IMR-90 (cell line): ENCODE data around the gene CDH13. TPM values are rescaled to one million over a fixed set of nuclear protein-coding genes. Genes with fewer than 3 reads are reported as not detected.

Experiments
- ATAC-seq: fragments of 200-7000 bp; cut with Tn5 transposase; 2 replicates; pipeline ENCODE4 v1.9.1; 2020; ENCODE audit warnings: low read depth, mild to moderate bottlenecking, moderate library complexity
- BruUV-seq: library from RNA; stranded (reverse); fragments of 400-500 nt; replicated peaks from 2 replicates; lab custom pipeline; 2021; lab: Mats Ljungman, UMichigan
- CTCF ChIA-PET: fragments of 300-600 bp; formaldehyde crosslinking; extraction: SDS; loops from one replicate; lab custom pipeline; 2021; ENCODE audit warnings: antibody characterized with exemption; lab: Yijun Ruan, JAX
- POLR2A ChIA-PET: fragments of 300-600 bp; sonication (Branson Sonifier 250); formaldehyde crosslinking; loops from one replicate; lab custom pipeline; 2022; ENCODE audit warnings: antibody characterized with exemption; ENCODE audit not compliant: unreplicated experiment; lab: Charles Lee
- DNase-seq: peaks from one replicate; pipeline ENCODE4 v3.0.0; 2013
- H2AFZ ChIP-seq: replicated peaks from 2 replicates; pipeline ENCODE3; 2013; ENCODE audit warnings: low read length, mild to moderate bottlenecking; ENCODE audit not compliant: poor library complexity
- H2AK5ac ChIP-seq: 2 replicates; pipeline ENCODE4 v1.6.1; 2013; ENCODE audit warnings: low read depth, low read length, inconsistent platforms
- H2AK9ac ChIP-seq: replicated peaks from 2 replicates; pipeline ENCODE3; 2013; ENCODE audit warnings: mild to moderate bottlenecking, low read depth, low read length, moderate library complexity; ENCODE audit not compliant: poor library complexity
- H2BK120ac ChIP-seq: 2 replicates; pipeline ENCODE4 v1.6.1; 2013; ENCODE audit warnings: low read depth, low read length, inconsistent platforms
- H2BK15ac ChIP-seq: 3 replicates; pipeline ENCODE4 v1.6.1; 2013; ENCODE audit warnings: low read depth, low read length, inconsistent platforms
- H2BK20ac ChIP-seq: 2 replicates; pipeline ENCODE4 v1.6.1; 2013; ENCODE audit warnings: low read depth, mild to moderate bottlenecking, inconsistent platforms, low read length, moderate library complexity
- H2BK5ac ChIP-seq: 2 replicates; pipeline ENCODE4 v1.6.1; 2013; ENCODE audit warnings: mild to moderate bottlenecking, low read depth, low read length, inconsistent platforms; ENCODE audit not compliant: poor library complexity, severe bottlenecking
- H3K14ac ChIP-seq: replicated peaks from 2 replicates; pipeline ENCODE4 v1.6.1; 2013; ENCODE audit warnings: low read depth, low read length, inconsistent platforms
- H3K18ac ChIP-seq: 2 replicates; pipeline ENCODE4 v1.6.1; 2013; ENCODE audit warnings: low read depth, low read length, control low read depth
- H3K23ac ChIP-seq: 2 replicates; pipeline ENCODE4 v1.6.1; 2013; ENCODE audit warnings: low read depth, low read length, inconsistent platforms
- H3K27ac ChIP-seq: 2 replicates; pipeline ENCODE4 v1.5.1; 2013; ENCODE audit warnings: mild to moderate bottlenecking, control low read depth, low read length; ENCODE audit not compliant: insufficient read depth
- H3K27me3 ChIP-seq: 2 replicates; pipeline ENCODE4 v1.6.1; 2013; ENCODE audit warnings: low read length; ENCODE audit not compliant: control insufficient read depth, insufficient read depth
- H3K36me3 ChIP-seq: 2 replicates; pipeline ENCODE4 v1.6.1; 2013; ENCODE audit warnings: low read length, mixed read lengths; ENCODE audit not compliant: control insufficient read depth, insufficient read depth
- H3K4ac ChIP-seq: 2 replicates; pipeline ENCODE4 v1.6.1; 2013; ENCODE audit warnings: low read depth, low read length, inconsistent platforms
- H3K4me1 ChIP-seq: 2 replicates; pipeline ENCODE4 v1.6.1; 2013; ENCODE audit warnings: low read length, mixed read lengths; ENCODE audit not compliant: control insufficient read depth, insufficient read depth
- H3K4me2 ChIP-seq: 2 replicates; pipeline ENCODE4 v1.6.1; 2013; ENCODE audit warnings: low read depth, mild to moderate bottlenecking, control low read depth, low read length, moderate library complexity
- H3K4me3 ChIP-seq: 2 replicates; pipeline ENCODE4 v1.5.1; 2013; ENCODE audit warnings: low read depth, mild to moderate bottlenecking, control low read depth, low read length, moderate library complexity; ENCODE audit not compliant: insufficient read depth
- H3K56ac ChIP-seq: 2 replicates; pipeline ENCODE4 v1.6.1; 2013; ENCODE audit warnings: low read length, inconsistent platforms; ENCODE audit not compliant: insufficient read depth; ENCODE audit errors: extremely low read depth
- H3K79me1 ChIP-seq, 2 experiments: 2 replicates each; pipeline ENCODE4 v1.6.1; 2013; ENCODE audit warnings: low read length in 2 of 2, inconsistent platforms in 1 of 2, low read depth in 1 of 2
- H3K9ac ChIP-seq: 2 replicates; pipeline ENCODE4 v1.6.1; 2013; ENCODE audit warnings: low read depth, low read length, control low read depth
- H3K9me1 ChIP-seq: 2 replicates; pipeline ENCODE4 v1.6.1; 2013; ENCODE audit warnings: low read length, inconsistent platforms; ENCODE audit not compliant: insufficient read depth
- H3K9me3 ChIP-seq: 2 replicates; pipeline ENCODE4 v1.6.1; 2013; ENCODE audit warnings: low read length; ENCODE audit not compliant: control insufficient read depth, insufficient read depth
- H4K20me1 ChIP-seq: 2 replicates; pipeline ENCODE4 v1.6.1; 2013; ENCODE audit warnings: low read length, inconsistent platforms; ENCODE audit not compliant: insufficient read depth
- H4K5ac ChIP-seq: 2 replicates; pipeline ENCODE4 v1.6.1; 2013; ENCODE audit warnings: mild to moderate bottlenecking, low read depth, low read length, control low read depth
- H4K8ac ChIP-seq, 2 experiments: 2 replicates each; pipeline ENCODE4 v1.6.1; 2013; ENCODE audit warnings: low read depth in 2 of 2, low read length in 2 of 2, control low read depth in 1 of 2, inconsistent platforms in 1 of 2
- H4K91ac ChIP-seq: 2 replicates; pipeline ENCODE4 v1.6.1; 2013; ENCODE audit warnings: low read depth, low read length, inconsistent platforms; ENCODE audit not compliant: insufficient read depth
- BHLHE40 ChIP-seq: fragments of 150-350 bp; IDR thresholded peaks from 2 replicates; pipeline ENCODE4 v1.6.1; 2016; ENCODE audit warnings: mild to moderate bottlenecking, low read depth, low read length
- CEBPB ChIP-seq: IDR thresholded peaks from 2 replicates; pipeline ENCODE4 v1.6.1; 2012; ENCODE audit warnings: low read depth, low read length, improper control_type of control experiment
- CHD1 ChIP-seq: IDR thresholded peaks from 2 replicates; pipeline ENCODE4 v1.6.1; 2012; ENCODE audit warnings: low read depth, low read length, improper control_type of control experiment
- FOS ChIP-seq: fragments of 150-350 bp; IDR thresholded peaks from 2 replicates; pipeline ENCODE4 v1.6.1; 2016; ENCODE audit warnings: low read depth, low read length
- MAFK ChIP-seq: IDR thresholded peaks from 2 replicates; pipeline ENCODE4 v1.6.1; 2012; ENCODE audit warnings: low read depth, low read length, improper control_type of control experiment
- MAZ ChIP-seq: IDR thresholded peaks from 2 replicates; pipeline ENCODE4 v1.6.1; 2012; ENCODE audit warnings: low read depth, mild to moderate bottlenecking, low read length, improper control_type of control experiment, moderate library complexity, borderline replicate concordance
- MXI1 ChIP-seq: IDR thresholded peaks from 2 replicates; pipeline ENCODE4 v1.6.1; 2012; ENCODE audit warnings: low read depth, mild to moderate bottlenecking, low read length, moderate library complexity, borderline replicate concordance
- NFE2L2 ChIP-seq: fragments of 150-350 bp; IDR thresholded peaks from 2 replicates; pipeline ENCODE4 v1.6.1; 2016; ENCODE audit warnings: low read depth, mild to moderate bottlenecking, low read length
- RCOR1 ChIP-seq: IDR thresholded peaks from 2 replicates; pipeline ENCODE4 v1.6.1; 2012; ENCODE audit warnings: mild to moderate bottlenecking, low read length, improper control_type of control experiment; ENCODE audit not compliant: insufficient replicate concordance
- RFX5 ChIP-seq: IDR thresholded peaks from 2 replicates; pipeline ENCODE4 v1.8.0; 2012; ENCODE audit warnings: low read depth, mild to moderate bottlenecking, low read length, moderate library complexity
- SMC3 ChIP-seq: fragments of 150-350 bp; IDR thresholded peaks from 2 replicates; pipeline ENCODE4 v1.6.1; 2016; ENCODE audit warnings: low read depth, mild to moderate bottlenecking, antibody characterized with exemption, low read length, moderate library complexity
- WGBS, 2 experiments: methylation state at CpG; one replicate each; pipeline versions ENCODE4 v1.1.5 to v1.1.7; 2013; ENCODE audit warnings: missing lambda C conversion rate in 2 of 2; ENCODE audit not compliant: insufficient read length in 1 of 2; ENCODE audit errors: extremely low coverage in 2 of 2; 5-methylcytosine and 5-hydroxymethylcytosine counted together
- dilution Hi-C: fragments of 300-500 bp; cut with HindIII; formaldehyde crosslinking; loops from one replicate; pipeline ENCODE4 v1.14.3; 2018; ENCODE audit warnings: low sequenced_read_pairs; ENCODE audit not compliant: unreplicated experiment
- in situ Hi-C: fragments of 300-500 bp; cut with MboI; formaldehyde crosslinking; loops from 3 replicates; pipeline ENCODE4 v1.14.3; 2019; ENCODE audit warnings: low sequenced_read_pairs, inconsistent platforms, mixed read lengths
- intact Hi-C: fragments of 100-400 bp; cut with micrococcal nuclease; formaldehyde crosslinking; loops from 2 replicates; pipeline ENCODE4 v1.10.0; 2022
- polyA plus RNA-seq, 3 experiments: library from polyadenylated mRNA; depleted of rRNA; stranded (reverse); fragments of >200 nt; gene quantifications; 2 replicates each; pipeline ENCODE4 v1.2.3, GENCODE V29; 2012; ENCODE audit warnings: low replicate concordance in 1 of 3
- total RNA-seq: library from RNA; depleted of rRNA; stranded (reverse); fragments of >200 nt; gene quantifications from 2 replicates; pipeline ENCODE4 v1.2.3, GENCODE V29; 2012
- TF ChIP-seq, protein P1 (sequence below): conservative IDR thresholded peaks from 2 replicates; pipeline ENCODE4 v1.5.1; 2012; ENCODE audit warnings: mild to moderate bottlenecking, low read depth, low read length, improper control_type of control experiment
- TF ChIP-seq, protein P2 (sequence below): fragments of 150-350 bp; IDR thresholded peaks from 2 replicates; pipeline ENCODE4 v1.6.1; 2017; ENCODE audit warnings: mild to moderate bottlenecking, antibody characterized with exemption, low read length, low read depth

The CDH13 gene
- total and polyA plus RNA-seq, 2 of the 4 experiments (the other 2 are of a cell fraction): 61.6 to 74.7 TPM

DNA sequence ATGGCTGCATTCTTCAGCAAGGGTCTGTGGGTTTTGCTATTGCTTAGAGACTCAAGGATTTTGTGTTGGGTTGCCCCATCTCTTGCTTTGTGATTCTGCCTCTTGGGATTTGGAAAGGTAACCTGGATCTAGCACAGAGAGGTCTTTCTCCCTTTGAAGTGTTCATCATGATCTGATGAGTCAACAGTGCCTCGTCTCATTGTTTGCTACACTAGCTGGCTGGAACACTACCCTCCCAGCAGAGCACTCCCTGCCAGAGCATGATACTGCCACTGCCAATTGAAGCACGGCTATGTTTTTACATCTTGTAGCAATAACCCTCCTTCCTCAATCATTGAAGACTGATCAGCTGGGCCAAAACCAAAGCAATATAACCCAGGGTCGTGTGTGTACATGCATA, 361.0 kb downstream of the CDH13 start:
- no peak overlapping the region for H4K5ac ChIP-seq
- no peak overlapping the region for H2BK20ac ChIP-seq
- intact Hi-C loops (no loop called here), dilution Hi-C loops (no loop called here), in situ Hi-C loops (no loop called here)
- H4K8ac ChIP-seq: no peak overlapping the region
- H4K20me1 ChIP-seq: no peaks in the 10 kb centered on the region
- H2BK120ac ChIP-seq: no peak overlapping the region
- H2AK9ac ChIP-seq: no peak overlapping the region
- no peak overlapping the region for H3K27ac ChIP-seq
- H3K18ac ChIP-seq: no peak overlapping the region
- H3K9me1 ChIP-seq: peaks cover 5% of the 10 kb centered on the region
- TF ChIP-seq MAFK (no peak), MAZ (no peak), RCOR1 (no peak), NFE2L2 (no peak), MXI1 (no peak), RFX5 (no peak), CHD1 (no peak), SMC3 (no peak), BHLHE40 (no peak), FOS (no peak), CEBPB (no peak)
- TF ChIP-seq, protein P1, sequence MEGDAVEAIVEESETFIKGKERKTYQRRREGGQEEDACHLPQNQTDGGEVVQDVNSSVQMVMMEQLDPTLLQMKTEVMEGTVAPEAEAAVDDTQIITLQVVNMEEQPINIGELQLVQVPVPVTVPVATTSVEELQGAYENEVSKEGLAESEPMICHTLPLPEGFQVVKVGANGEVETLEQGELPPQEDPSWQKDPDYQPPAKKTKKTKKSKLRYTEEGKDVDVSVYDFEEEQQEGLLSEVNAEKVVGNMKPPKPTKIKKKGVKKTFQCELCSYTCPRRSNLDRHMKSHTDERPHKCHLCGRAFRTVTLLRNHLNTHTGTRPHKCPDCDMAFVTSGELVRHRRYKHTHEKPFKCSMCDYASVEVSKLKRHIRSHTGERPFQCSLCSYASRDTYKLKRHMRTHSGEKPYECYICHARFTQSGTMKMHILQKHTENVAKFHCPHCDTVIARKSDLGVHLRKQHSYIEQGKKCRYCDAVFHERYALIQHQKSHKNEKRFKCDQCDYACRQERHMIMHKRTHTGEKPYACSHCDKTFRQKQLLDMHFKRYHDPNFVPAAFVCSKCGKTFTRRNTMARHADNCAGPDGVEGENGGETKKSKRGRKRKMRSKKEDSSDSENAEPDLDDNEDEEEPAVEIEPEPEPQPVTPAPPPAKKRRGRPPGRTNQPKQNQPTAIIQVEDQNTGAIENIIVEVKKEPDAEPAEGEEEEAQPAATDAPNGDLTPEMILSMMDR: no peak
- TF ChIP-seq, protein P2, sequence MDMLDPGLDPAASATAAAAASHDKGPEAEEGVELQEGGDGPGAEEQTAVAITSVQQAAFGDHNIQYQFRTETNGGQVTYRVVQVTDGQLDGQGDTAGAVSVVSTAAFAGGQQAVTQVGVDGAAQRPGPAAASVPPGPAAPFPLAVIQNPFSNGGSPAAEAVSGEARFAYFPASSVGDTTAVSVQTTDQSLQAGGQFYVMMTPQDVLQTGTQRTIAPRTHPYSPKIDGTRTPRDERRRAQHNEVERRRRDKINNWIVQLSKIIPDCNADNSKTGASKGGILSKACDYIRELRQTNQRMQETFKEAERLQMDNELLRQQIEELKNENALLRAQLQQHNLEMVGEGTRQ: no peak
- H2AFZ ChIP-seq: no peak overlapping the region
- H3K4me3 ChIP-seq: no peak overlapping the region
- no TSS peak for BruUV-seq
- POLR2A ChIA-PET: no interaction called here
- ATAC-seq: no peak
- no peak overlapping the region for H2BK15ac ChIP-seq
- no peak overlapping the region for H3K23ac ChIP-seq
- H3K79me1 ChIP-seq: peaks cover 3 to 7% of the 10 kb centered on the region in 2 experiments; a peak in 3 of 4 replicates
- H2BK5ac ChIP-seq: no peak overlapping the region
- no peak overlapping the region for H3K9ac ChIP-seq
- H3K9me3 ChIP-seq: no peaks in the 10 kb centered on the region
- H3K14ac ChIP-seq: no peak overlapping the region
- WGBS, 2 experiments: no CpG with 5 or more reads among the region's 3 CpGs
- no peak overlapping the region for H3K4ac ChIP-seq
- H4K91ac ChIP-seq: no peak overlapping the region
- CTCF ChIA-PET: no interaction called here
- H3K56ac ChIP-seq: no peak overlapping the region
- no peaks in the 10 kb centered on the region for H3K27me3 ChIP-seq
- no peak overlapping the region for H3K4me2 ChIP-seq
- H2AK5ac ChIP-seq: no peak overlapping the region
- peak; percentile 19 for DNase-seq
- H3K36me3 ChIP-seq: no peaks in the 10 kb centered on the region
- H3K4me1 ChIP-seq: peaks cover 2% of the 10 kb centered on the region
